GM12878 (cell line): Measurements from ENCODE around the gene EEF1AKMT3. TPM values are rescaled to one million over a fixed set of nuclear protein-coding genes. Genes with fewer than 3 reads are reported as not detected.
A peak's percentile ranks its signal among the peaks of the same experiment; 100 is the strongest.

Experiments
- ATF7 ChIP-seq: fragments of 450-650 bp; IDR thresholded peaks from 2 replicates; pipeline ENCODE4 v1.6.1; 2016; ENCODE audit warnings: low read depth, mild to moderate bottlenecking
- CUX1 ChIP-seq: IDR thresholded peaks from 2 replicates; pipeline ENCODE4 v1.6.1; 2012; ENCODE audit warnings: improper control_type of control experiment, low read depth, low read length; ENCODE audit not compliant: insufficient replicate concordance
- HCFC1 ChIP-seq: fragments of 150-350 bp; IDR thresholded peaks from 2 replicates; pipeline ENCODE4 v1.6.1; 2014; ENCODE audit warnings: low read length
- RBBP5 ChIP-seq: fragments of 200-600 bp; sonication (generic); conservative IDR thresholded peaks from 2 replicates; pipeline ENCODE4 v1.6.1; 2016
- ZBTB4 ChIP-seq: fragments of 450-650 bp; formaldehyde crosslinking; IDR thresholded peaks from 2 replicates; pipeline ENCODE4 v1.4.0; 2022; ENCODE audit warnings: mild to moderate bottlenecking, moderate library complexity
- polyA plus RNA-seq, 11 experiments: library from polyadenylated mRNA; depleted of rRNA in 4 of 11; unstranded in 6 of 11; stranded (reverse) in 5 of 11; fragments of >200 nt; fragmentation: Nextera tagmentation in 4 of 11; fragmentation: Illumina TruSeq in 1 of 11; extraction: Ambion mirVana in 4 of 11; extraction: Trizol in 1 of 11; gene quantifications; 1 replicate in 1 of 11; 2 replicates in 10 of 11; pipeline versions ENCODE4 v1.2.1 to v1.2.3, GENCODE V29; 2011 to 2016; ENCODE audit warnings: inconsistent platforms in 2 of 11, missing spikeins in 2 of 11, low read depth in 1 of 11
- total RNA-seq, 4 experiments: library from RNA; depleted of rRNA in 3 of 4; stranded (reverse); fragments of >200 nt in 3 of 4; fragmentation: Illumina TruSeq in 1 of 4; extraction: Trizol in 1 of 4; gene quantifications; 2 replicates each; pipeline versions ENCODE4 v1.2.1 to v1.2.3, GENCODE V29; 2013 to 2021

Gene EEF1AKMT3
- total and polyA plus RNA-seq, 10 of the 15 experiments (the other 5 are each of a cell fraction or from before 2014, with no cell fraction given), result 1.2 to 8.2 (median 3.5) TPM

GRCh38 chr12:57751788-57752667 lies 20.4 kb upstream of the EEF1AKMT3 start, which contains the start of gene CDK4 (continued):
- TF ChIP-seq ATF7 (0 out of 2 replicates have a peak, but pooled peaks have one; percentile 60), RBBP5 (no peak), HCFC1 (peak; percentile 61), ZBTB4 (CRISPR knock-in tag) (no peak), CUX1 (no peak)
